GM23248 (cell line): Measurements from ENCODE around the gene GATAD2A.

Experiments used
- EZH2 ChIP-seq: fragments of 200-600 bp; sonication (generic); IDR thresholded peaks from 2 replicates; pipeline ENCODE4 v1.6.1; 2018; ENCODE audit warnings: antibody characterized with exemption, mild to moderate bottlenecking; ENCODE audit not compliant: insufficient read depth, poor library complexity, severe bottlenecking
- EZH2phosphoT487 ChIP-seq: fragments of 200-600 bp; sonication (generic); IDR thresholded peaks from 2 replicates; pipeline ENCODE4 v1.6.1; 2018; ENCODE audit warnings: antibody characterized with exemption, moderate library complexity, mild to moderate bottlenecking, low read depth; ENCODE audit not compliant: insufficient read depth

DNA sequence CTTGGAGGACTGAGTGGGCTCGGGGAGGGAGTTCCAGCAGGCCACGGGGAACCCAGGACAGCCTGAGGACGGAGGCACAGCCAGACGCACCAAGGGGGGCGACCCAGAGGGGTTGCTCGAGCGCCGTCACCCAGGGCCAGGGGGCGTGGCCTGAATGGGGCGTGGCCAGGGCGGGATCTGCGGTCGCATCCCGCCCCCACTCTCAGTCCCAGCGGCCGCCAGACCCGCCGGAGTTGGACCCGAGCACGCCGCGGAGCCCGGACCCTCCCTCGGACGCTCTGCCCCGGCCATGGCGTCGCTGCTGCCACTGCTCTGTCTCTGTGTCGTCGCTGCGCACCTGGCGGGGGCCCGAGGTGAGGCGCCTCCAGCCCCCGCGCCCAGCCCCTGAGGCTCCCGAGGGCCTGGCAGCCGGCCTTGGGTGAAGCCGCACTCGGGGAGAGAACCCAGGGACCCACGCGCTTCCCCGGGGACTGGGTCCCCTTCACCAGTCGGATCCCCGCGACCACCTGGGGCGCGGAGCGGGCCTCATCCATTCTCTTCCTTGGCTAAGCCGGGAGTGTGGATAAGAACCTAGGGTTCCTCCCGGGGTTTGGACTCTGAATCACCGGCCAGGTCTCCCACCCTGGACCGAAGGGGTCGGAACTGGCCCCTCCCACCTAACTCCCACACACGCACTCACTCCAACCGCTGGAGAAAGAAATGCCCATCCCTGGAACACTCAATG is 132.7 kb downstream of the GATAD2A start, which contains the start of gene CILP2:
- TF ChIP-seq EZH2phosphoT487 (no peak), EZH2 (no peak)
